ENCODE data around the gene MALRD1.

MALRD1 gene

GRCh38 chr10:19772972-19773371, 724.4 kb downstream of the MALRD1 start:
- Mint-ChIP-seq H3K4me3 (no peak overlapping the region), H3K27me3 (ENCODE audit: low read depth, poor library complexity) (no peaks in the 10 kb centered on the region), H3K4me1 (peaks cover under 1% of the 10 kb centered on the region), H3K27ac (no peak overlapping the region), H3K36me3 (ENCODE audit: low read depth) (no peaks in the 10 kb centered on the region), H3K9me3 (no peaks in the 10 kb centered on the region)
- no peak for DNase-seq
- no peak for TF ChIP-seq CTCF (IDR thresholded peaks at IDR 0.05)

DNA sequence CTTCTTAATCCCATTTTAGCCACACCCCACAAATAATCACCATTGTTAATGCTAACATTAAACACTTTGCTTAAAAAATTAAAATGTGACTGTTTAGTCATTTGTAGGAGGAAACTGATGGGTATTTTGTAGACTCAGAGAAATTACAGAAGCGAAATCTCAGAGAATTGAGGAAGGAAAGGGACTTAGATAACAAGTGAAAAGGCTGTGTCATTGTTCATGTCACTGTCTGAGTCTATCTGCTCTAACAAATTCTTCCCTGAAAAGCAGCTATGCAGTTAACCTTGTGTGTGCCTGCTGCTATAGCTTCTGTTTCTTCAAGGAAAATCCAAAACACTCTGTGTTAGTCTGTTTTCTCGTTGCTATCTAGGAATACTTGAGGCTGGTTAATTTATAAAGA, 726.7 kb downstream of the MALRD1 start:
- Mint-ChIP-seq H3K27ac (no peak overlapping the region), H3K9me3 (no peaks in the 10 kb centered on the region), H3K4me1 (no peaks in the 10 kb centered on the region), H3K4me3 (no peak overlapping the region), H3K27me3 (ENCODE audit: low read depth, poor library complexity) (no peaks in the 10 kb centered on the region), H3K36me3 (ENCODE audit: low read depth) (no peaks in the 10 kb centered on the region)
- DNase-seq: no peak
- TF ChIP-seq CTCF (IDR thresholded peaks at IDR 0.05): no peak

DNA sequence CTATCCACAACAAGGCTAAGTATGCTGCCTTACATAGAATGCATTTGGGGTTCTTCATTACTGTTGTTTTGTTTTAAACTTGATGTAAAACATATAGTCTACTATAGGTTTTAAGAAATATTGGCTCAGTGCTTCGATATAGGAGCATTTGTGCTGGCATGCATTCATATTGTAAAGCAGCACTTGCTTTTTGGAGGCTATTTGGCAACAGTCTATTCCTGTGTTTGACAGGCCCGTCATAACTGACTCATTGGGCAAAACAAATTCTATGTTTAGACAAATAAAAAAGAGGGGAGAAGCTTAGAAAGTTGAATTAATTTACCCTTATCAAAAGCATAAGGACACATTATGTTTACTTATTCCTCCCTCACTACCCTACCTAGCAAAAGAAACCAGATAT, 729.2 kb downstream of the MALRD1 start:
- no peak overlapping the region for H3K27ac Mint-ChIP-seq
- no peak for TF ChIP-seq CTCF (IDR thresholded peaks at IDR 0.05)
- no peaks in the 10 kb centered on the region for H3K36me3 Mint-ChIP-seq (ENCODE audit: low read depth)
- H3K4me1 Mint-ChIP-seq: no peaks in the 10 kb centered on the region
- H3K9me3 Mint-ChIP-seq: no peaks in the 10 kb centered on the region
- no peak for DNase-seq
- no peaks in the 10 kb centered on the region for H3K27me3 Mint-ChIP-seq (ENCODE audit: low read depth, poor library complexity)
- no peak overlapping the region for H3K4me3 Mint-ChIP-seq

- H3K27ac Mint-ChIP-seq: no peak overlapping the region
- H3K27me3 Mint-ChIP-seq (ENCODE audit: low read depth, poor library complexity): no peaks in the 10 kb centered on the region
- no peaks in the 10 kb centered on the region for H3K9me3 Mint-ChIP-seq
- no peak for DNase-seq
- no peak for TF ChIP-seq CTCF (IDR thresholded peaks at IDR 0.05)
- no peaks in the 10 kb centered on the region for H3K36me3 Mint-ChIP-seq (ENCODE audit: low read depth)
- no peak overlapping the region for H3K4me3 Mint-ChIP-seq
- H3K4me1 Mint-ChIP-seq: no peaks in the 10 kb centered on the region
Measured at GRCh38 chr10:19778996-19779395, 730.4 kb downstream of the MALRD1 start.

DNA sequence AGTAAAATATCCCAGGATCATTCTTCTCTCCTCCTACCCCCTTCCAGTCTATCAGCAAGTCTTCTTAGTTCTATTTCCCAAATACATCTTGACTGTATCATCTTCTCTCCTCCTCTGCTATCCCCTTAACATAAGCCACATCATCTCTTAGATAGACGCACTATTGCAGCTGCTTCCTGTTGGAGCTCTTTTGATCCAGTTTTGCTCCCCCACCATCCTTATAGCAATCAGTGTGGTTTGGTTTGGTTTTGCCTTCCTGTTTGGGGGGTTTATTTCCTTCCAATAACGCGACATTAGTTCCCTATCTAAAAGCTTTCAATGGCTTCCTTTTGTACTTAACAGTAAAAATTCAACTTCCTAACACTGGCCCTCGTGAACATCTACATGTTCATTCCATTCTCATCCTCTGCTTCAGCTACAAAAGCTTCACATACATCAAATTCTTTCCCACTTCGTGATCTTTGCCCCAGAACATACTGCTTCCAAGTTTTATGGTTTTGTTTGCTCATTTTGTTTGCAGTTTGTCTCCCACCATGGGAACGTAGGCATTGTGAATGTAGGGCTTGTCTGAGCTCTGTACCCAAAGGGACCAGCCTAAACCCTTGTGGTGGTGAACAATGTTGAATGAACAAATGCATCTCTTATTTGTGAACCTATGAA, 734.0 kb downstream of the MALRD1 start:
- H3K27me3 Mint-ChIP-seq (ENCODE audit: low read depth, poor library complexity): no peaks in the 10 kb centered on the region
- no peak for TF ChIP-seq CTCF (IDR thresholded peaks at IDR 0.05)
- DNase-seq: no peak
- H3K36me3 Mint-ChIP-seq (ENCODE audit: low read depth): no peaks in the 10 kb centered on the region
- no peak overlapping the region for H3K4me3 Mint-ChIP-seq
- no peak overlapping the region for H3K27ac Mint-ChIP-seq
- no peaks in the 10 kb centered on the region for H3K4me1 Mint-ChIP-seq
- peaks cover 11% of the 10 kb centered on the region for H3K9me3 Mint-ChIP-seq

DNA sequence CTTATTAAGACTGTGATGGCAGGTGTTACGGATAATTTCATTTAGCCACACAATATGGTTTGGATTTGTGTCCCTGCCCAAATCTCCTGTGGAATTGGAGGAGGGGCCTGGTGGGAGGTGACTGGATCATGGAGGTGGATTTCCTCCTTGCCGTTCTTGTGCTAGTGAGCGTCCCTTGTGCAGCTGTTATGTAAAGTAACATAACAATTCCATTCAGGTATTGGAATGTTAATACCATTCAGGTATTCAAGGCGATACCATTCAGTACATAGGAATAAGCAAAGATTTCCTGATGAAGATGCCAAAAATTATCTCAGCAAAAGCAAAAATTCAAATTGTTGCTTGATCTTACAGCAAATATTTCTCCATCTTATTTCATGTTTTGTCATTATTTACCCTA, 735.1 kb downstream of the MALRD1 start:
- no peaks in the 10 kb centered on the region for H3K27me3 Mint-ChIP-seq (ENCODE audit: low read depth, poor library complexity)
- H3K36me3 Mint-ChIP-seq (ENCODE audit: low read depth): no peaks in the 10 kb centered on the region
- H3K27ac Mint-ChIP-seq: no peak overlapping the region
- H3K4me1 Mint-ChIP-seq: no peaks in the 10 kb centered on the region
- peaks cover 11% of the 10 kb centered on the region for H3K9me3 Mint-ChIP-seq
- no peak for DNase-seq
- TF ChIP-seq CTCF (IDR thresholded peaks at IDR 0.05): no peak
- H3K4me3 Mint-ChIP-seq: no peak overlapping the region

All from nephron progenitor cell (in vitro differentiated cells).